GM03348 (cell line): Measurements from ENCODE around the gene DNAH8.

Source experiments
- DNase-seq: peaks from one replicate; pipeline ENCODE4 v3.0.0; 2012; ENCODE audit warnings: low spot score

DNAH8 gene

DNA sequence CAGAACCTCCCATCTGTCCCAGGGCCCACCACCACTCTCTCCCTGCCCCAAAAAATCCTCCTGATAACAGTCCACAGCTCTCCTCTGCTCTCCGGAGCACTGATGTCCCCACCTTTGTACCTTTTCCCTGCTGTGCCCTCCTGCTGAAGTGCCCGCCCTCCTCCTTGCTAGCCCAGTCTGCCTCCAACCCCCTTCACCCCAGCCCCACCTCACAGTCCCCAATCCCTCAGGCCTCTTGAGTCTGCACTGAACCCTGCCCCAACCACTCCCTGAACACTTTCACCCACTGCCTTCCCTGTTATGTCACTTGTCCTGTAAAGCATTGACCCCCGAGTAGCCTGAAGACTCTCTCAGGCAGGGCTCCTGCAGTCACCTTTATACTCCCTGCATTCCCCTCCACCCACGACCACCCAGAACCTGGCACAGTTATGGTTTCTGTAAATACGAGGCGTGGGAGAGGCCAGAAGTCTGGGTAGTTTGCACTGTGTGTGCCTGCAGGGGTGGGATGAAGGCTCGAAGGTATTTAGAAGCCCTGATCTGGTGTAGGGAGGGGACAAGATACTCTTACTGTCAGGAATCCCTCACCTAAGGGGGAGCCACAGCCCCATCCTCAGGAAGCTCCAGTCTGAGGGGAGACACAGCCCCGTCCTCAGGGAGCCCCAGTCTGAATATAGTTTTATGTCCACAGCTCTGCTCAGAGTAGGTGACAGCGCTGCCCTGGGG, 338.9 kb downstream of the DNAH8 start:
- DNase-seq, result no peak

DNA sequence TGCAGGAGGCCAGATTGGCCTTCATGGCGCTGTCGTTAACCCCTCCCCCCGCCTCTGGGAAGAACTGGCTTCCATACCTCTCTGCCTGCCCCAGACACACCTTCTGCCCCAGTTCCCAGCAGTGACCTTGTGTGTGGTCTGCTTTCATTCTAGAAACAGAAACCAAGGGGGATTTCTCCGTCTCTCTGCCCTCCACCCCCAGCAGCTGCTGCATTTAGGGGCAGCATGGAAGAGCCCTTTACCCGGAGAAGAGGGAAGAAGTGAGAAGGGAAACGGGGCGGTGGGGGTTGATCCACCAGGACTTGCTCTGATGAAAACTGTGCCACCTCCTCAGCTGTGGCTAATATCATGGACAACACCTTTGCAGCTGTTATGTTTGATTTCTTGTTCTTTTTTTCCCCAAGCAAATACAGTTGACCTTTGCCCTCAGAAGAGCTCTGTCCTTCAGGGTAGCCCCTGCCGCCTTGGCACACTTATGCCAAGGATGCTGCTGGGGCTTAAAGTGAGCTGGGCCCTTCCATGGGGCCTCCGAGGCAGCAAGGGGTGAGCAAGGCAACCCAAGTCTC, 339.5 kb downstream of the DNAH8 start:
- DNase-seq, result no peak

DNA sequence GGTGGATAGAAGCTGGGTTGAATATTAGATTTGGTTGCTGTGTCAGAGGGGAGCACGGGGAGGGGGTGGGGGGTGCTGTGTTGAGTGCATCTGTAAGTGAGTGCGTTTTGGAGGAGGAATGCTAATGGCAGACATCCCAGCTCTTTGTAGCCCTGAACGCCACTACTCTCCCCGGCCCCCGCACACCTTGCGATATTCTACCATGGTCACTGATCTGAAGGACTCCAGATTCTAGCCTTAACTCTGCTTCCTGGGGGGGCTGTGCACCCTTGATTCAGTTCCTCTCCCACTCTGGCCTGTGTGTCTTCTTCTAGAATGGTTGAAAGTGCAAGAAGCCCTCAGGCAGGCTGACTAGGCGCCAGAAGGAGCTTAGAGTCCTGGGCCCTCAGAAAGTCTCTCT, 340.6 kb downstream of the DNAH8 start:
- DNase-seq, result no peak

DNA sequence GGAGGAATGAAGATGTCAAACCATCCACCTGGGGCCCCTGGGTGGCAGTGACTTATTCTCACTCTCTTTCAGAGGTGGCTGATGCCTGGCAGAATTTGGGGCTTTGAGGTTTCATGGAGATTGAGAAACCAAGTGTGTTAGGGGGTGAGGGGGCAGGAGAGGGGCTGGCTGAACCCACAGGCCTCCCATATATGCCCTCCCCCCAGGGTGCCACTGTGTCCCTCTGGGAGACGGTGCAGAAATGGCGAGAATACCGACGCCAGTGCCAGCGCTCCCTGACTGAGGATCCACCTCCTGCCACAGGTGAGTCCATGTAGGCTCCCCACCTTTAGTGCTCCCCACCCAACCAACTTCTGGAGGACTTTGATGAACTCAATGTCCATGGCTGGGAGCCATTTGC, 341.1 kb downstream of the DNAH8 start:
- no peak for DNase-seq

DNA sequence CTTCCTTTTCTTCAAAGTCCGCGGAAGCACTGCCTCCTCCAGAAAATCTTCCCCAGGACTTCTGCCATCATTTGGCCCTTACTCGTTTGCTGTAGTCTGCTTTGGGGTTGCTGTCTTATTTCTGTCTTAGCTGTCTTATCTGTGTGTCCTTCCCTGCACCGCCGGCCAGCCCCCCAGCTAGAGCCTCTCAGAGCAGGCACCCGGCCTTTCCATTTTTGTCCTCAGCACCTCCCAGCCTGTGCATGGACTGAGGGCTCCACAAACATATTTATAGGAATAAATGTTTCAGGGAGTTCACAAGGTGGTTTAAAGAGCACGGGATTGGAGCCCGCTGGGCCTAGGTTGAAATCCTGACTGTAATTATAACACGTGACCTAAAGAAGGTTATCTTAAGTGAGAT, 341.6 kb downstream of the DNAH8 start:
- DNase-seq, result no peak

DNA sequence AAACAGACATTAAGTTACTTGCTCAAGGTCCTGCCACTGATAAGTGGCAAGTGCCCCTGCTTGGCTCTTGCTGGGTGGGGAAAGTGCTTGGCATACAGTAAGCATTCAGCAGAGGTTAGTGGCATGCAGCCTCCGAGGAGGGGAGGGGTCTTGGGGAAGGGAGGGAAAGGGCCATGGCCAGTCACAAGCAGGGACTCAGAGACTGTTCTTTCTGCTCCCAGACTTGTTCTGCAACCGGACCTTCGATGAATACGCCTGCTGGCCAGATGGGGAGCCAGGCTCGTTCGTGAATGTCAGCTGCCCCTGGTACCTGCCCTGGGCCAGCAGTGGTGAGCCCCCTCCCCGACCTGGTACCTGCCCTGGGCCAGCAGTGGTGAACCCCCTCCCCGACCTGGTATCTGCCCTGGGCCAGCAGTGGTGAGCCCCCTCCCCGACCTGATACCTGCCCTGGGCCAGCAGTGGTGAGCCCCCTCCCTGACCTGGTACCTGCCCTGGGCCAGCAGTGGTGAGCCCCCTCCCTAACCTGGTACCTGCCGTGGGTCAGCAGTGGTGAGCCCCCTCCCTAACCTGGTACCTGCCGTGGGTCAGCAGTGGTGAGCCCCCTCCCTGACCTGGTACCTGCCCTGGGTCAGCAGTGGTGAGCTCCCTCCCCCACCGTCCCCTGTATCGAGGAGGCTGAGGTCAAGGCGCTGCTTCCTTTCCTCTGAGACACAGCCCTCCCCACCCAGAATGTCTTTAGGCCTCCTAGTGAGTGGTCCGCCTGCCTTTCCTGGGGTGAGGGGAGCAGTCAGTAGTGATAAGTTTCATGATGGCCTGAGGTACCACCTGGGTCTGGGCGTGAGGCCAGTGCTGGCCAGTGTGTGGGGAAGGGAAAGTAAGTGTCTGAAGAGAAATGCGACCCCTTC, 342.4 kb downstream of the DNAH8 start:
- no peak for DNase-seq

DNA sequence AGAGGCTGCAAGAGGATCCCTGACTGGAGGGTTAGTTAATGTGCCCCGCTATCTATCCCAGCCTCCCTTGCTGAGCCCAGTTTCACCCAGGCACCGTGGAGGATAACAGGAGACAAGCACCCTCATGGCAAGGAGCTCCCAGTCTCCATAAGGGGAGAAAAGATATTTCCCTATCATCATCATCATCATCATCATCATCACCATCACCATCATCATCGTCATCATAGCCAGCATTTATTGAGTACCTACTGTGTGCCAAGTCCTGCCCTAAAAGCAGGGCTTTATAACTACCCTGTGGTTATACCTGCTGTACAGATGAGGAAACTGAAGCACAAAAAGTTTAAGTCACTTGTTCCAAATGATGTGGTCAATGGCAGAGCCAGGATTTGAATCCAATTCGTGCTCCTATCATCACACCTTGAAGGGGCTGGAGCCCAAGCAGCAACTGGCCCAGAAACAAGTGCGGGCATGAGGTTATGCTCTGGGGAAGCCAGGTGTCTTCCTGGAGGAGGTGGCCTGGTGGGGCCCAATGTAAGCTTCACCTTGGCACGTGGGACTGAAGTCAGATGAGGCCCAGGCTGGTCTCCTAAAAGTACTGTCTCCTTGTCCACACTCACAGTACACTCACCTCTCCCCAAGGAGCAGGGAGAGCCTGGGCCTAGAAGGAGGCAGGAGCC, 343.5 kb downstream of the DNAH8 start:
- DNase-seq, result no peak

DNA sequence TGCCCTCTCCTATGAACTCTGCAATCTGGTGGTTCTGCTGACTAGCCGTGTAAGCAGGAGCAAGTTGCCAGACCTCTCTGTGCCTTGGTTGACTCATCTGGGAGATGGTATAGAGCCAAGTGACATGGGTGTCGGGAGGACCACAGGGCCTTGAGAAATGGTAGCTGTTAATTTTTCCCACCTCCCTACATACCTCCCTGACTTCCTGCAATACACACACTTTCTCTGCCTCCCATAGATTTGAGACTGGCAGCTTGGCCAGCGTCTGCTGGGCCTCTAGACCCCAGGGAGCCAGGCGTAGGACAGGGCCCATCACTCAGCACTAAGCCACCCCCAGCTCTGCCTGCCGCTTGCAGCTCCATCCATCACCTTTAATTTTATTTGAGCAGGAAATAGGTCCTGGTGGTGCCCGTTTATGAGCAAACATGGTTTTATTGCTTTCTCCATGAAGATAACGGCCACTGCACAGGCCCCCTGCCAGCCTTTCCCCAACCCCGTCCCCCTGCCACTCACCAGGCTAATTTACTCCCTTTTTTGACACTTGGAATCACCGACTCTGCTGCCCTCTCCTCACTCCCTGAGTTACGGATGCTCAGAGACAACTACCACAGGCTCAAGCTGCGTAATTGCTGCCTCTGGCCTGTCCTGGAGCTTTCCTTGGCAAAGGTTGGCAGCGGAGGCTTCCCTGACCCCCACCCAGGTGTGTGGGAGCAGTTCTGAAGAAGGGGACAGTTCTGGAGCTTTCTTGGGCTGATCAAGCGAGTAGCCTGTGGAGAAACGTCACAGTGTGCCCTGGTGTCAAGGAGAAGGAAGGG, 344.6 kb downstream of the DNAH8 start:
- no peak for DNase-seq

DNA sequence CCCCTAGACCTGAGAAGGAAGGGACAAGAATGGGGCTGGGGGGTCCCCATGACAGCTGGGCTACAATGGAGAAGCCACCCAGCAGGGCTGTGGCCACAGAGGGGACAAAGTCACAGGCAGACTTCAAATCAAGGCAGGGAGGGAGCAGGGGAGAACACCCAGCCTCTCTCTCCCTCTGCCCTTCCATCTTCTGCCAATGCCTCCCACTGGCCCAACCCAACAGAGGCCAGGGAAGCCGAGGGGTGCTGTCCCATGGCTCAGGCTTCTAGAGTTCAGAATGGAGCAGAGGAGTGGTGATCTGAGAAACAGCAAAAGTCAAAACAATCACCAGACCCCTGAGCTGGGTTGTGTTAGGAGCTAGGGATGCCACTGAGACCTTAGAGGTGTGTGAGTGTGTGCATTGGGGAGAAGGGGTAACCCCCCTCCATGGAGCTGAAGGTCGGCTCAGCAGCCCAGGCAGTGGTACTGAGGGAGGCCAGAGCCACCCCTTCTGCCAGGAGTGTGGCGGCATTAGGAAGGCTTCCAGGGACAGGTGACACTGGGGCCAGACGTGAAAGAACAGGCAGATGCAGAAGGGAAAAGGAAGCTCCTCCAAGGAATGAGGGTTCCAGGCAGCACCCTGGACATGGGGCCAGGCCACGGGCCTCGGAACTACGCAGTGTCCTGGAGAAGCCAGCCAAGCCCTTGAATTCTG, 345.5 kb downstream of the DNAH8 start:
- no peak for DNase-seq

DNA sequence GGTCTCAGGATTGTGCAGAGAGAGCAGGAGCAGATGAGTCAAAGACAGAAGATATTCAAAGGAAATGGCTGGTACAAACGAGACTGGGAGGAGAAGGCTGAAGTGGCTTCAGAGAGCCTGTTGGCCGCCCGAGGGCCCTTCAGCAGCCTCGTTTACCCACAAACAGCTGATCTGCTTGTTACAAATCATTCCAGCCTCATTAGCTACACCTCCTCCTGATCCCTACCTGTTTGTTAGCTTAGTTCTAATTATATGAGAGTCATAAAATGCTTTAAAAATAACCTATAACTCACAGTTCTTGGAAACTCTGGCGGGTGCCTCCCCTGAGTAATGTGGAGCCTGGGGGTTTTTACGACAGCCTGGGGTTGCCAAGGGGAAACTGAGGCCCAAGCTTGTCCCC, 346.1 kb downstream of the DNAH8 start:
- DNase-seq, result no peak

DNA sequence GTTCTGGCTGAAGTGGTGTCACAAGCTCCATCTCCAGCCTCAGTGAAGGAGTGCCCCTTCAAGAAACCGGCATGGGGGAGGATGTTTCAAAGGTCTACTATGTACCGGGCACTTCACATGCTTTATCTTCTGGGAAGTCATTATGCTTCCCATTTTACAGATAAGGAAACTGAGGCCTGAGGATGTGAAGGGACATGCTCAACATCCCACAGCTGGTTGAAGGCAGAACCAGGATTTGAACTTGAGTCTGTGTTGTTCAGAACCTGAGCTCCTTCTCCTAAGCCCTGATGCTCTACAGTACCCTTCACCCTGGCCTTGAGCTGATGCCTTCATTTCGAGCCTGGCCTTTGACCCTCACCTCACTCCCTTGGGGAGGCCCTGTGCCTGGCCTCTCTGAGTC, 346.5 kb downstream of the DNAH8 start:
- DNase-seq, result no peak

DNA sequence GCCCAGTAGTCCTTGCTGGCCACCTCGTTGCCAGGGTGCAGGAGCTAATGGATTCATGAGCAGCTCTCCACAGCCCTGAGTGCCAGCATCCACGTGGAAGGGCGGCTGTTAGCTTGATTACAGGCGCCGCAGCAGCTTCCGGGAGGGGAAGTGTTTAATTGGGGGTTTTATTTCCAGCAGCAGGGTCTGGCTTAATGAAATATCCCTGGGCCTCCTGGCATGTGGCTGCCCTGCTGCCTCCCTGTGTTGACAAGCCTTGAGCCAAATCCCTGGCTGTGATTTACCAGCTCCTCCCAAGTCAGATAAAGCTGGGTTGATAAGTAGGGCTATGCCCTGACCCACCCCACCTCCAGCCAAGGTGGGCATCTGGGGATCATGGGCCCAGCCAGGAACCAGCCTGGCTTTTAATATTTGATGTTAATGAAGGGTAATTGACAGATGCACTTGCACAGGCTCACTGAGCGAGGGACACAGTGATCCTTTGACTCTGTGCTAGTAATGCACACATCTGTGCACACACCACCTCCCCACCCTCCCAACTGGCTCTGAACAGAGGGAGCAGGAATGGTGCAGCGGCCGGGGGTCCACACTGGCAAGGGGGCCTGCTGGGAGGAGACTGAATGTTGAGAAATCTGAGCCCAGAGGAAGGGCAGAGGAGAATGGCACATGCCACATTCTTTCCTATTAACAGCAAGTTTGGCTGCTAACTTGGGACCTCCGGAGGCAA, 347.1 kb downstream of the DNAH8 start:
- no peak for DNase-seq

DNA sequence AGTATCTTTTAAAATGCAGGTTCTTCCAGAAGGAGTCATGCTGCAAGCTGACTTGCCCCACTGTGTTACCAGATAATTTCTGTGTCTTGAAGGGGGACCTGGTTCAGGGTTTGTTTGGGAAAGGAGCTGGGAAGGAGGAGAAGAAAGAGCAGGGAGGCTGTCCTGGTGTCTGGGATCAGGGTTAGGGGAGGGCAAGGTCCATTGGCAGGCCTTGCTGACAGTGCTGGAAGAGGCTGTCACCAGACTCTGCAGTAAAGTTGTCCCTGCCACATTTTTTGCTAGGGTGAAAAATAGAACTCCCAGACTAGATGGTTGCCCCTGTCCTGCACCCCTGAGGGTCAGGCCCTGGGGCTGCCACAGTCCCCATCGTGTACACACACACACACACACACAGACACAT, 348.4 kb downstream of the DNAH8 start:
- DNase-seq, result no peak

DNA sequence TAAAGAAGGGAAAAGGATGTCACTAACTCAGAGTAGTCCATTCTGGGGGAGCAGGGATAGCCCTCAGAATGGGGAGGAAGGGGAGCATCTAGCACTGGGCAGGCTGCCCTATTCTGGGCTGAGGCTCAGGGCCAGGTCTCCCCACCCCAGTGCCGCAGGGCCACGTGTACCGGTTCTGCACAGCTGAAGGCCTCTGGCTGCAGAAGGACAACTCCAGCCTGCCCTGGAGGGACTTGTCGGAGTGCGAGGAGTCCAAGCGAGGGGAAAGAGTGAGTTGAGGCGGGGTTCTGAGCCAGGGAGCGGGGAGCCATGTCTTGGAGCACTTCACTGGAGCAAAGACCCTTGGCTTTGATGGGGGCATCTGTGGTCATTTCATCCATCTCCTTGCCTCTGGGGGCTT, 350.4 kb downstream of the DNAH8 start:
- DNase-seq, result no peak

DNA sequence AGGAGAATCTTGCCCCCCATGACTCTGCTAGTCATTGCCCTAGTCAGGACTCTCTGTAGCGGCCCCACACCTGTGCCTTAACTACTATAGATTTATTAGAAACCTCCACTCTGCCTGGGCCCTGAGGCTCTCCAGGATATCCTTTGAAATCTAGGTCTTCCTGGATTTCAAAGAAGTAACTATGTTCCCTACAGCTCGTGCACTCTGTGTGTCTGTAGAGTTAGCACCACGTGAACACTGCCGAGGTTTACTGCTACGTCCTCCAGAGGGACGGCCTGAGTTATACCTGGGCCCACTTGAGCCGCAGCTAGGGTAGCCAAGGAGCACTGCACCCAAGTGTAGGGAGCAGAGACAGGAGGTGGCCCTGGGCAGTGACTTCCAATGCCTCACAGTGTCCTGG, 353.3 kb downstream of the DNAH8 start:
- no peak for DNase-seq

DNA sequence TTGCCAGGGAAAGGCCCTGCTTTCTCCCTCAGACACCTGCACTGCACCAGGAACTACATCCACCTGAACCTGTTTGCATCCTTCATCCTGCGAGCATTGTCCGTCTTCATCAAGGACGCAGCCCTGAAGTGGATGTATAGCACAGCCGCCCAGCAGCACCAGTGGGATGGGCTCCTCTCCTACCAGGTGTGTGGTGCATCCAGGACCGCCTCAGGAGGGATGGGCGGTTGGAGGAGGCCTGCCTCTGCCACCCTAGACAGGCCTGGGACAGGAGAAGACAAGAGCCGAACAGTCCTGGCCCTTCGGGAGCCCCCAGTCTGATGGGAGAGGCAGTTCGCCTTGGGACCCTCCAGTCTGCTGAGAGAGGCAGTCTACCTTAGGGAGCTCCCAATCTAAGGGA, 357.7 kb downstream of the DNAH8 start:
- no peak for DNase-seq

DNA sequence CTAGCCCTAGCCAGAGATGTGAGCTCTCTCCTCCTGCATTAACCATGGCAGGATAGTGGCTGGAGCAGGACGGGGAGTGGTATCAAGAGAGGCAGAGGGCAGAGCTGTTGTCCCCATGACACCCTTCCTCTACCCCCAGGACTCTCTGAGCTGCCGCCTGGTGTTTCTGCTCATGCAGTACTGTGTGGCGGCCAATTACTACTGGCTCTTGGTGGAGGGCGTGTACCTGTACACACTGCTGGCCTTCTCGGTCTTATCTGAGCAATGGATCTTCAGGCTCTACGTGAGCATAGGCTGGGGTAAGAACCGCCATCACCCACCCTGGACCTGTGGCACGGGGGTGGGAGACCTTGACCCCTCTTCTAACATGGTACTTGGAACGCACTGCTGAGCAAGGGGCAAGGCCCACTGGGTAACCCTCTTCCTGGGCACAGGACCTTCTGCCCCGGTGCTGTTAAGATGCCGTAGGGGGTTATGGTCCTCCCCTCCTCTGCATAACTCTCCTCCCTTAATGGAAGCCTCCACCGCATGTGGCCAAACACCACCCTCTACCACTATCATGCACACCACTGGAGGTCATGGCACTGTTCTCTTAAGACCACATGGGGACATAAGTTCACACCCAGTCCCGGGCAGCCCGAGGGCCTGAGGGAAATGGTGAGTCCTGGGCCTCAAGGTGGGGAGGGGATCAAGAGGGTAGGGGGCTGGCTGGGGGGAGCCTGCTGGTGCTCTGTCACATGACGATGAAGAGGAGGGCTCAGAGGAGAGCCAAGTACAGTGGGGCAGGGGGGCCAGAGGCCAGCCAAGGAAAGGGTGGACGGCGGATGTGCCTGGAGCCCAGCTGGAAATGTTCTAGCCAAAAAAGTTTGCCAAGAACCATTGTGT, 358.6 kb downstream of the DNAH8 start:
- no peak for DNase-seq

DNA sequence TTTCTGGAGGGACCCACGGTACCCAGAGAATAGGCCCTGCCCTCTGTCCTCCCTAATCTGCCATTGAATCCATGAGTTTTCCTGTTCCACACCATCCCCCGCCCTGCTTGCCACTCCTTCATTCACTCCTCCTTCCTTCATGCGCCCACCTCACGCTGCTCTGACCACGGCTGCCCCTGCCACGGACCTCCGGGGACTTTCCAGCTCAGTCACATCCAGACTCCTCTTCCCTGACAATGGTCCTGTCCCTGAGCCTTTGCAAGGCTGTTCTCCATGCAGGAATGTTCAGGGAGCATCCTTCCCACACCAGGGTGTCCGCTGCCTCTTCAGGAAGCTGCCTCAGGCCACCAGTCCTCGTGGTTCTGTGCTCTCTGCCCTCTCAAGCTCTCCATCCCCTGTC, 359.4 kb downstream of the DNAH8 start:
- no peak for DNase-seq

DNA sequence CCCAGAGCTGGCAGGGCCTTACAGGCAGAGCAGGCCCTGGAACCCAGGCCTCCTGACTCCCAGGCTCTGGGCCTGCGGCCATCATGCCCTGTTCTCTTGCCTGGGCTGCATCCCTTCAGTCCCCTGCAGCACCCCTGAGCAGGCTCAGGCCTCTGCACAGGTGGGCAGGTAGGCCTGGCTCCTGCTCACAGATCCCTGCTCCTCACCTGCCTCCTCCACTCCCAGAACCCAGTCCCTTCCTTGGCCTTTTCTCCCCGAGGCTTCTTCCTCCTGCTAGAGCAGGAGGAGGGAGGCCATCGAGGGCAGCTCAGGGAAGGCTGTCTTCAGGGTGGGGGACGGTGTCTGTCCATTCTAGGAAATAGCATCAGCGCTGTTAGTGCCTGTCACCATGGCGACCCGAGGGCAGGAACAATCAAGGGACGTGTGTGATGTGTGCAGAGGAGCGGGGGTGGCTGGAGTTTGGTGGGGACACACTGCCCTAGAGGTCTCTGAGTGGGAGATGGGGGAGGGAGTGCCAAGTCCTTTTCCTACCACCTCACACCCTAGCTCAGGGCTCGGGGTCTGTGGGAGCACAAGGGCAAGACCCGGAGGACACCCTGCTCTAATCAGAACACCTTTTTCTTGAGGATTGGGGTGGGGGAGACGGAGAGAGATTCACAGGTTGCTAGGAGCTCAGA, 360.0 kb downstream of the DNAH8 start:
- DNase-seq, result no peak
